K562 (cell line): ENCODE data around the gene MCC.

Experiments used
- MEF2A ChIP-seq: IDR thresholded peaks from 2 replicates; pipeline ENCODE4 v1.6.1; 2011; ENCODE audit warnings: low read depth, mild to moderate bottlenecking, low read length, moderate library complexity; ENCODE audit not compliant: control insufficient read depth
- SRSF3 ChIP-seq: fragments of 200-400 bp; formaldehyde crosslinking; IDR thresholded peaks from 2 replicates; pipeline ENCODE4 v1.6.1; 2016; ENCODE audit warnings: mild to moderate bottlenecking, low read length, moderate library complexity; ENCODE audit not compliant: insufficient read depth

DNA sequence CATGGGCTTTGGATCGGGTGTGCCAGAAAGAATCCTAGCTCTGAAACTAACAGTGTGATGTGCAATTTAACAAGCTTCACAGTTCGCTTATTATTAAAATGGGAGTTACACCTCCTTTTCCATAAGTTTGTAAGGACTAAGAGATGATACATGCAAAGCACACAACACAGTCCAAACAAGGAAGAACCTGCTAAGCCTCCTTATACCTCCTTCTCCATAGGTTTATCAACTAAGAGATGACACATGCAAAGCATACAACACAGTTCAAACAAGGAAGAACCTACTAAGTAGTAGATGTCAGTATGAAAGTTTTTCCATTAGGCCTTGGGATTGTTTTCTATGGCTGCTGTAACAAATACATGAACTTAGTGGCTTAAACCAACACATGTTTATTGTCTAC lies 295.7 kb downstream of the MCC start:
- TF ChIP-seq SRSF3 (no peak), MEF2A (no peak)
